Retina (tissue), 1 donor: ENCODE data around the gene C1QTNF4.
A peak's percentile ranks its signal among the peaks of the same experiment; 100 is the strongest.

ENCODE experiments used
- DNase-seq: peaks from one replicate; pipeline ENCODE4 v3.0.0-alpha.2; 2016

Gene C1QTNF4

GRCh38 chr11:47592251-47592650 is 2.0 kb downstream of the C1QTNF4 start:
- DNase-seq: no peak

DNA sequence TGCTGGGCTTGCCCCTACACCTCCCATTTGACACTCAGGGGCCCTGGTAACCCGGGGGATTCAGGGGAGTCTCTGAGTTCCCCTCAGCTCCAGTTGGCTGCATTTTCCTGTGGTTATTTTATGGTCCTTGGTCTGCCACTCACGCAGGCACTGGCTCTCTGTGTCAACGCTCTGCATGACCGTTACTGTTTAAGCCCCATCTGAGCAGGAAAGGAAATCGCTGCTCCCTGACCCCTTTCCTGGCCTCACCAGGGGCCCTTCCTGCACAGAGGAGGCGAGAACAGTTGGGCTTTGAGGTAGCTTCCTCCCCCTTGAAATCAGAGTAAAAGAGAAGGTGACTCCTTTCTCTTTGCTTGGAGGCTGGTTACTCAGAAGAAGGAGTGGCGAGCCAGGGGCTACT is 2.4 kb downstream of the C1QTNF4 start:
- DNase-seq: peak; percentile 13

DNA sequence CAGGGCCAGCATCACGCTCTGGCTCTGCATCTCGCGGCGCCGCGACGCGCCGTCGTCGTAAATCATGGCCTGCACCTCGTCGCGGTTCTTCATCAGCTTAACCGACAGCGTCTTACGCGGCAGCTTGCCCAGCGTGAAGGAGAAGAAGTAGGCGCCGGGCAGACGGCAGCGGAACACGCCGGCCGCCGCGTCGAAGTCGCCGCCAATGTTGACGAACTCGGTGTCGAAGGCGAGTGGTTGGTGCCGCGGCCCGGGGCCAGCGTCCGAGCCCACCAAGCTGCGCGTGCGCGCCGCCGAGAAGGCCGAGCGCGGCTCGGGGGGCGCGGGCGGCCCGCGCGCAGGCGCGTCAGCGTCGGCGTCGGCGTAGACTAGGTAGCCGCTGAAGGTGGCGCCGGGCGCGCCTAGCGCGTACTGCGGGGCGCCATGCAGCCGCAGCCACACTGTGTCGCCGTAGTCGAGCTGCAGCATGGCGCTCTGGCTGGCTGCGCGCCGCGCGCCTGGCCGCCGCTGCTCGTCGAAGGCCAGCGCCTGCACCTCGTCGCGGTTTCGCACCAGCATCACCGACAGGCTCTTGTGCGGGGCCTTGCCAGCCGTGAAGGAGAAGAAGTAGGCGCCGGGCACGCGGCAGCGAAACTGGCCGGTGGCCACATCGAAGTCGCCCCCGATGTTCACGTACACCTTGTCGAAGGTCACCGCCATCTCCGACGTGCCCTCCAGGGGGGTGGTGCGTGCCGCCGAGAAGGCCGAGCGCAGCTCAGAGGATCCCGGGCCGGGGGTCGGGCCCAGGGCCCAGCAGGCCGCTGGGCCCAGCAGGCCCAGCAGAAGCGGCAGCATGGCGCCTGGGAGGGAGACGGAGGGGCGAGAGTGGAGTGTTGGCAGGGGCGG is 4.0 kb downstream of the C1QTNF4 start:
- peak; percentile 88 for DNase-seq

- DNase-seq: no peak
These were observed 4.6 kb downstream of the C1QTNF4 start for GRCh38 chr11:47589584-47589976.

DNA sequence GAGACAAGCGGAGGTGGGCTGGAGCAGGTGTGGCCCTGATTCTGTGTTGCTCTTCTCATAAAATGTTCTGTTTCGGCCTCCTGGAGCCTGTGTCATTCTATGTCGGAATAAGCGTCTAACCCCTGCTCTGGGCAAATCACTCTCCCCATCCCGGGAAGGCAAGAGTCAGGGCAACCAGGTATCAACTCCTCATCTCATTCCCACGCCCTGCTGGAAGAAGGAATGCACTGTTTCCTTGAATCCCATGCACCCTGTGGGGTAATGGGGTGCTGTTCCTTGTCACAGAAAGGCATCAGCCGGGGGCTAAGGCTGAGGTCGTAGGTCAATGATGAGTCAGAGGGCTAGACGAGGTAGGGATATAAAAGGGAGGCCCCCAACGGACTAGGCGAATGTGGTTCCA is 5.1 kb downstream of the C1QTNF4 start:
- no peak for DNase-seq

DNA sequence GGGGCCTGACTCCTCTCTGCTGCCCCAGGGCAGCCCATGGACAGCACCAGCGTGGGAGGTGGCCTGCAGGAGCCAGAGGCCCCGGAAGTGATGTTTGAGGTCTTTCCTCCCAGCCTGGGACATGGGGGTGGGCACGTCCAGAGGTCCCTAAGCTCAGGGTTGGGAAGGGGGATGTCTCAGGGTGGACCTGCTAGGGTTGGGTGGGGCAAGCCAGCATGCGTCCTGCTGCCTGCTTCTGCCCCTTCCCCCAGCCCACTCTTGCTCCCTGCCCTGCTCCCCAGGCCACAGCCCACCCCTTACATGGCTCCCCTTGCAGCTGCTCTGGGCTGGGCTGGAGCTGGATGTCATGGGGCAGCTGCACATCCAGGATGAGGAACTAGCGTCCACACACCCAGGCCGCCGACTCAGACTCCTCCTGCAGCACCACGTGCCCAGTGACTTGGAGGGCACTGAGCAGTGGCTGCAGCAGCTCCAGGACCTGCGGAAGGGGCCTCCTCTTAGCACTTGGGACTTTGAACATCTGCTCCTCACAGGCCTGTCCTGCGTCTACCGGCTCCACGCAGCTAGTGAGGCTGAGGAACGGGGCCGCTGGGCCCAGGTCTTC is 6.4 kb downstream of the C1QTNF4 start:
- no peak for DNase-seq

- no peak for DNase-seq
These were observed 7.0 kb downstream of the C1QTNF4 start for GRCh38 chr11:47587039-47587716.

DNA sequence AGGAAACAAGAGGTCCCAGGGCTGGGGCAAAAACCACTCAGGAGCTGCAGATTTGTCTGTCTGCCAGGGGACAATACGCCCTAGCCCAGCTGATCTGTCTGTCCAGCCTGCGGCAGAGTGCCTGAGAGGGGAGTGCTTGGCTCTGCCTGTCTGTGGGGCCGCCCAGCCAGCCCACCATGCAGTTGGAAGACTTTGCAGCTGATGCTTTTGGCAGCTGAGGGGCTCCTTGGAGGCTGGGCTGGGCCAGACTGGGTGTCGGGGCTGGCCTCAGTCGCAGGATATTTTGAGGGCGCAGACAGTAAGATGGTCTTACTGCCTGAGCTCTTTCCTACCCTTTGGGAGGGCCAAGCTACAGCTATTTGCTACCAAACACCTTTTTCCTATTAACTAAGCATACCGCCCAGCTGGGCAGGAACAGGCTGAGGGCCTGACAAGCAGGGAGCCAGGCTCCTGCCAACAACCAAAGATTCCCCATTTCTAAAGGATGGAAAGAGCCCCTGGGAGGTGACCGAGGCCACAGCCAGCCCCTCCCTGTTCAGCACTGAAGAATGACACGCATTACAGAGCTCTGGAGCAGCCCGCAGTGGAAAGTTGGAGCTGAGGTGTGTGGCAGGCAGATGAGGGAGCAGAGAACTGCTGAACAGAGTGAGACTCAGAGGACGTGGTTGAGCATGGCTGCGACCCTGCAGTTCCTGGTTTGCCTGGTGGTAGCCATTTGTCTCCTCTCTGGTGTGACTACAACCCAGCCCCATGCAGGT is 7.9 kb downstream of the C1QTNF4 start, which contains the start of gene FAM180B:
TSS of gene FAM180B (plus strand) at position 581 of the 758 bp plus-strand sequence. CDS start at position 672, 91 bp downstream.
- DNase-seq: no peak

DNA sequence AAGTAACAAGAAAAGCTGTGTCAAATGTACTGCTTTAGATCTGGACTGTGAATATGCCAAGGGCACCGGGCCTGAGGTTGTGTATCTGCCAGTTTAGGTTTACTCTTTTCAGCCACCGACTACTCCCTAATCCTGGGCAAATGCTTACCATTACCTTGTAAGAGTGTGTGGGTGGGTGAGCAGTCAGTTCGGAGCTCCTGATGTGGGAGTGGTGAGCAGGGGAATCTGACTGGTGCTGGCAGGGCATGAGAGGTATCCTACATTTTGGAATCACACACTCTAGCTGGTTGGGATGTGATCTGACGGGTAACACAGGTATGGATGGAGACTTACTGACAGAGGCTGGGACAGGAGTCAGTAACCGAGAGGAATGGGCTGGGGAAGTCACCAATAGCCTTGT is 10.4 kb downstream of the C1QTNF4 start:
- no peak for DNase-seq

- peak; percentile 100 for DNase-seq
These were observed 15.4 kb downstream of the C1QTNF4 start, which contains the start of the genes KBTBD4 and NDUFS3 for GRCh38 chr11:47578524-47579494. Gene KBTBD4, minus strand, starts transcription at chr11:47578970. Its CDS starts 19 bp downstream, at chr11:47578951. Gene NDUFS3, plus strand, starts transcription at chr11:47579074. Its CDS starts 18 bp downstream, at chr11:47579092.

- no peak for DNase-seq
These were observed 16.7 kb downstream of the C1QTNF4 start for GRCh38 chr11:47577460-47578041.

DNA sequence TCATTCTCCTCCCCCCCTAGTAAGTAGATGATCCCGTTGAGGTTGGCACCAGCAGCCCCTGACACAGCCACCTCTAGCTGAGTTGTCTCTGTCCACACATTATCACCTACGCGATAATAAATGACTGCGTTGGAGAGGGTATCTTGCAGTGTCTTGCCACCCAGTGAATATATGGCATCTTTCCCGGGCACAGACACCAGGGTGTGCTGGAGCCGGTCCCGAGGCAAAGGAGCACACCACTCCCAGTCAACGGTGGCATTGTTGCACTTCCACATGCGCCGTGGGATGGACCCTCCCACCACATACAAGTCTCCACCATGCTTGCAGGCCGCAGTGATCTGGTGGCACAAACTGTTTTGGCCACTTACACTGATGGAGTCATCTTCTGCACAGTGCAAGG is 20.9 kb downstream of the C1QTNF4 start:
- no peak for DNase-seq

GRCh38 chr11:47572715-47573255 is 21.4 kb downstream of the C1QTNF4 start:
- DNase-seq: no peak

DNA sequence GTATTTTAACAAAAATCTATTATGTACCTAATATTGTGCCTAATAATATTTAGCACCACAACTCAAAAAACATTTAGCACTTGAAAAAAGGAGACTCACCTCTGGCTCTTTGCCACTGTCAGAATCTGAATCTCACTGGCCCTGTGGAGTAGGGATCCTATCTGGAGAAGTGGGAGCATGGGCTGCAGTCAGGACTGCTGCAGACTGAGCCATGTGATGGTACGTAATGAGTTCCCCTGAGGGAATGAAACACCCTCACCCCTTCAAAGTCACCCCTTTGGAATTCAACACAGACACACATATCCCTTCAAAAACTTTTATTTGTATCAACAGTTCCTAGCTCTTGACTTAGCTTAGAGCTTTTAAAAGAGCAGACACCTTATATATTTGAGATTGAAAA is 22.3 kb downstream of the C1QTNF4 start:
- no peak for DNase-seq

- no peak for DNase-seq
These were observed 22.9 kb downstream of the C1QTNF4 start for GRCh38 chr11:47571357-47571729.

DNA sequence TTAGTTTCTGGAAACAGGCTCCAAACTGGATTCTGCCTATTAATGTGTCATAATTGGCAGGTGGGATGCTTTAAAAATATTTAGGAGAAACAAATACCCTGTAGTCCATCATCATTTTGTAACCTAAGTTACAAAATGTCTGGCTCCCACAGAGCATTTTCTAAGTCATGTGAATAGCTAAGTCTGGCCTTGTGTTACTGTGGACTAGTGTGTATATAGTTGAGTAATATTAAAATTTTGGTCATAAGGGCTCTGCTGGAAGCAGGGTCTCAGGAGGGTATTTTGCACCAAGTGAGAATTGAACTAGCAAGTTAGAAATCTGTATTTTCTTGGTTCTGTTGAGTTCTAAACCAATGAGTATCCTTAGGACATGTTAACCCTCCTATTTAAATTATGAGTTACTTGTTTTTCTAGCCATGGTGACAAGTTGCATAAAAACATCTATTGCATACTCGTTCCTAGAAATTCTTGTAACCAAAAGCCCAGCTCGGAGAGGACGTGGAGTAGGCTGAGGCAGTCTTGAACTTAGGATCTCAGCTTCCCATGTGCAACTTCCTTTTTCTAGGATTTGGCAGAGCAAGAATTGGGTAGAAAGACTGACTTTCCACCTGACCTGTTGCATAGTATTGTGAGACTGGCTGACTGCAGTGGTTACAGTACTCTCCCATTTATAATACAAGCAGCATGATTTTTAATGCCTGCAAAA is 23.4 kb downstream of the C1QTNF4 start:
- no peak for DNase-seq

GRCh38 chr11:47569646-47570045 is 24.6 kb downstream of the C1QTNF4 start:
- no peak for DNase-seq

- no peak for DNase-seq
These were observed 28.0 kb downstream of the C1QTNF4 start for GRCh38 chr11:47566149-47566698.

GRCh38 chr11:47565340-47566148 is 28.7 kb downstream of the C1QTNF4 start, which contains the start of gene PTPMT1:
Gene PTPMT1, plus strand, starts transcription at chr11:47565599. Its CDS starts 24 bp downstream, at chr11:47565623.
- DNase-seq: peak; percentile 77
